ENCODE measurements around the gene CAMK2B.

Gene CAMK2B

DNA sequence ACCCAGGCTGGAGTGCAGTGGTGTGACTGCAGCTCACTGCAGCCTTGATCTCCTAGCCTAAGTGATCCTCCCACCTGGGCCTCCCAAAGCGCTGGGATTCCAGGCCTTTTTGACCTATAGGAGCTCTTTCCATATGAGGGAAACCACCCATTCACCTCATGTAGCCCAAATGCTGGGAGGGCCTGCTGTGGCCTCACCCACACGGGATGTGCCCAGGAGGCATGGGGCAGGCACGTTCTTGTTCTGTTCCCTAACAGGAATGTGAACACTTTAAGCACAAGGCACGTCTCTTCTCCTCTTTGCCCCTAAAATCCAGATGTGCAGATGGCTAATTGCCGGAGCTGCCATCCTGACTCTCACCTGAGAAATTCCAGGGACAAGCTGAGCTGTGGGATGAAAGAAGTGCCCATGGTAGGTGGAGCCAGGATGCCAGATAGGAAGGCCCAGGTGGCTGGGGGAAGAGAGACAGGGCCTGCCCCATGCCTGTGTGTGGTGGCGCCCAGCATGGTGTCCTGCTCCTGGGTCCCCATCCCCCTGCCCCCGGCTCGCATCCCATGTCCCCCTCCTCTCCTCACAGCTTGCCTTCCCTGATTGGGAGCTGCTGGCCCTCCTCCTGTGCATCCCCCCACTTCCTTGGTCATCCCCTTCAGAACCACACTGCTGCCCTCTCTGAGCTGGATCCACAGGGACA, 17.3 kb downstream of the CAMK2B start:
- DNase-seq: no peak
- no peak overlapping the region for H3K27ac ChIP-seq (ENCODE audit: low read length)
- ATAC-seq (ENCODE audit: insufficient read depth, low read depth): no peak

DNA sequence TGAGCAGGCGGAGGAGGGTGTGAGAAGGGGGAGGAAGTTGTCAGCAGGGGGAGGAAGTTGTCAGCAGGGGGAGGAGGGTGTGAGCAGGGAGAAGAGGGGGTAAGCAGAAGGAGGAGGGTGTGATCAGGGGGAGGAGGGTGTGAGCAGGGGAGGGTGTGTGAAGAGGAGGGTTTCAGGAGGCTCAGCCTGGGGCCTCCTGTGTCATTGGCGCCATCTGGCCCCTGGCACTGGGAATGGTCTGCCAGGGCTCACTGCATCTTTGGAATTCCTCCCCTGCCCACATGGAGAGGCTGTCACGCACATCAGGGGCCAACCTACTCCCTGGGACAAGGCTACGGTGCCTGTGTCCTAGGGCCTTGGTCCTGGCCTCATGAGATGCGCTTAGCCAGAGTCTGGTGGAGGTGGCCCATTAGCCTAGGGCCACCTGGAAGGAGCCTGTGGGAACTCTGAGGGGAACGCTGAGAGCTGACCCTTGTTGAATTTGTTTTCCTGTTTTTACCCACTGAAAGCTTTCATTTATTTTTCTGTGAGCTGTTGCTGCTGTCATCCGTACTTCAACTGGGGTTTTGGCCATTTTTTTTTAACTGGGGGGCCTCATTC, 18.0 kb downstream of the CAMK2B start:
- no peaks in the 10 kb centered on the region for H3K4me1 ChIP-seq (ENCODE audit: insufficient read depth, low read length)
- no peak overlapping the region for H3K4me2 ChIP-seq (ENCODE audit: insufficient read depth, low read length)
- no peaks in the 10 kb centered on the region; the same call in 1 of the 2 replicates for H4K20me1 ChIP-seq (ENCODE audit: insufficient read depth, low read length)
- no peaks in the 10 kb centered on the region for H3K9me3 ChIP-seq (ENCODE audit: insufficient read depth, low read length, severe bottlenecking)
- no peak overlapping the region for H3K9ac ChIP-seq (ENCODE audit: low read depth, low read length)
- peak; percentile 17 for DNase-seq
- TF ChIP-seq, protein P1, sequence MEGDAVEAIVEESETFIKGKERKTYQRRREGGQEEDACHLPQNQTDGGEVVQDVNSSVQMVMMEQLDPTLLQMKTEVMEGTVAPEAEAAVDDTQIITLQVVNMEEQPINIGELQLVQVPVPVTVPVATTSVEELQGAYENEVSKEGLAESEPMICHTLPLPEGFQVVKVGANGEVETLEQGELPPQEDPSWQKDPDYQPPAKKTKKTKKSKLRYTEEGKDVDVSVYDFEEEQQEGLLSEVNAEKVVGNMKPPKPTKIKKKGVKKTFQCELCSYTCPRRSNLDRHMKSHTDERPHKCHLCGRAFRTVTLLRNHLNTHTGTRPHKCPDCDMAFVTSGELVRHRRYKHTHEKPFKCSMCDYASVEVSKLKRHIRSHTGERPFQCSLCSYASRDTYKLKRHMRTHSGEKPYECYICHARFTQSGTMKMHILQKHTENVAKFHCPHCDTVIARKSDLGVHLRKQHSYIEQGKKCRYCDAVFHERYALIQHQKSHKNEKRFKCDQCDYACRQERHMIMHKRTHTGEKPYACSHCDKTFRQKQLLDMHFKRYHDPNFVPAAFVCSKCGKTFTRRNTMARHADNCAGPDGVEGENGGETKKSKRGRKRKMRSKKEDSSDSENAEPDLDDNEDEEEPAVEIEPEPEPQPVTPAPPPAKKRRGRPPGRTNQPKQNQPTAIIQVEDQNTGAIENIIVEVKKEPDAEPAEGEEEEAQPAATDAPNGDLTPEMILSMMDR (IDR thresholded peaks at IDR 0.05; ENCODE audit: borderline replicate concordance, extremely low read depth, low read length, poor library complexity, severe bottlenecking): peak; percentile 59
- TF ChIP-seq EZH2 (IDR thresholded peaks at IDR 0.05; ENCODE audit: borderline replicate concordance, low read depth, low read length, severe bottlenecking): no peak
- ATAC-seq (ENCODE audit: insufficient read depth, low read depth): peak; percentile 69
- no peaks in the 10 kb centered on the region for H3K79me2 ChIP-seq (ENCODE audit: insufficient read depth, low read length)
- H3K36me3 ChIP-seq (ENCODE audit: insufficient read depth, low read length): no peaks in the 10 kb centered on the region
- H3K27me3 ChIP-seq (ENCODE audit: insufficient read depth, low read length, poor library complexity): peaks cover 7% of the 10 kb centered on the region
- H3K4me3 ChIP-seq (ENCODE audit: low read depth in 1 of 2, low read length in 2 of 2): no peak overlapping the region
- H2AFZ ChIP-seq (ENCODE audit: low read depth, low read length): no peak overlapping the region
- no peak overlapping the region for H3K27ac ChIP-seq (ENCODE audit: low read length)

More for the DNA sequence above, 17.3 kb downstream of the CAMK2B start:
- Histone ChIP-seq H3K9ac (ENCODE audit: low read depth, low read length) (no peak overlapping the region), H3K4me1 (ENCODE audit: insufficient read depth, low read length) (no peaks in the 10 kb centered on the region), H3K4me2 (ENCODE audit: insufficient read depth, low read length) (no peak overlapping the region), H3K9me3 (ENCODE audit: insufficient read depth, low read length, severe bottlenecking) (no peaks in the 10 kb centered on the region), H4K20me1 (ENCODE audit: insufficient read depth, low read length) (no peaks in the 10 kb centered on the region; the same call in 1 of the 2 replicates), H3K27me3 (ENCODE audit: insufficient read depth, low read length, poor library complexity) (peaks cover 7% of the 10 kb centered on the region), H2AFZ (ENCODE audit: low read depth, low read length) (no peak overlapping the region), H3K4me3 (ENCODE audit: low read depth in 1 of 2, low read length in 2 of 2) (no peak overlapping the region), H3K36me3 (ENCODE audit: insufficient read depth, low read length) (no peaks in the 10 kb centered on the region), H3K79me2 (ENCODE audit: insufficient read depth, low read length) (no peaks in the 10 kb centered on the region)
- no peak for TF ChIP-seq EZH2 (IDR thresholded peaks at IDR 0.05; ENCODE audit: borderline replicate concordance, low read depth, low read length, severe bottlenecking)
- TF ChIP-seq, protein P1 (IDR thresholded peaks at IDR 0.05; ENCODE audit: borderline replicate concordance, extremely low read depth, low read length, poor library complexity, severe bottlenecking): no peak

DNA sequence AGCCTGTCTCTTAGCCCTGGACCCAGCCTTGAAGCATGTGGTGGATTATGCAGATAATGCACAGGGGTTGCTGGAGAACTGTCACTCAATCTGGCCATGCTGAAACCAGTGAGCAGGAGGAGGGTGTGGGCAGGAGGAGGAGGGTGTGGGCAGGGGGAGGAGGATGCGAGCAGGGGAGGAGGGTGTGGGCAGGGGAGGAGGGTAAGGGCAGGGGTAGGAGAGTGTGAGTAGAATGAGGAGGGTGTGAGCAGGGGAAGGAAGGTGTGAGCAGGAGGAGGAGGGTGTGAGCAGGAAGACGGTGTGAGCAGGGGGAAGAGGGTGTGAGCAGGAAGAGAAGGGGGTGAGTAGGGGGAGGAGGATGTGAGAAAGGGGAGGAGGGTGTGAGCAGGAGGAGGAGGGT, 18.8 kb downstream of the CAMK2B start:
- Histone ChIP-seq H3K4me3 (ENCODE audit: low read depth in 1 of 2, low read length in 2 of 2) (no peak overlapping the region), H3K9me3 (ENCODE audit: insufficient read depth, low read length, severe bottlenecking) (no peaks in the 10 kb centered on the region), H3K27me3 (ENCODE audit: insufficient read depth, low read length, poor library complexity) (peaks cover 10% of the 10 kb centered on the region), H3K36me3 (ENCODE audit: insufficient read depth, low read length) (no peaks in the 10 kb centered on the region), H3K4me1 (ENCODE audit: insufficient read depth, low read length) (no peaks in the 10 kb centered on the region), H3K79me2 (ENCODE audit: insufficient read depth, low read length) (no peaks in the 10 kb centered on the region), H3K9ac (ENCODE audit: low read depth, low read length) (no peak overlapping the region), H4K20me1 (ENCODE audit: insufficient read depth, low read length) (no peaks in the 10 kb centered on the region; the same call in 1 of the 2 replicates), H2AFZ (ENCODE audit: low read depth, low read length) (no peak overlapping the region), H3K4me2 (ENCODE audit: insufficient read depth, low read length) (no peak overlapping the region), H3K27ac (ENCODE audit: low read length) (no peak overlapping the region)
- ATAC-seq (ENCODE audit: insufficient read depth, low read depth): peak; percentile 33; the same call in 1 of the 3 replicates
- TF ChIP-seq, protein P1 (IDR thresholded peaks at IDR 0.05; ENCODE audit: borderline replicate concordance, extremely low read depth, low read length, poor library complexity, severe bottlenecking): no peak
- no peak for TF ChIP-seq EZH2 (IDR thresholded peaks at IDR 0.05; ENCODE audit: borderline replicate concordance, low read depth, low read length, severe bottlenecking)
- DNase-seq: peak; percentile 8
